Kidney epithelial cell (primary cell): ENCODE data around the gene OTUD7B. TPM values are rescaled to one million over a fixed set of nuclear protein-coding genes. Genes with fewer than 3 reads are reported as not detected.

Experiments
- DNase-seq: peaks from one replicate; pipeline ENCODE4 v3.0.0-alpha.2; 2010; ENCODE audit warnings: low read depth
- H3K27me3 ChIP-seq: 2 replicates; pipeline ENCODE4 v1.6.0; 2011; ENCODE audit warnings: low read length; ENCODE audit not compliant: control insufficient read depth, insufficient read depth
- H3K36me3 ChIP-seq: 2 replicates; pipeline ENCODE4 v1.5.1; 2011; ENCODE audit warnings: low read length; ENCODE audit not compliant: control insufficient read depth, insufficient read depth
- H3K4me3 ChIP-seq: 2 replicates; pipeline ENCODE4 v1.5.1; 2011; ENCODE audit warnings: low read depth, mild to moderate bottlenecking, control low read depth, low read length
- total RNA-seq: library from RNA; depleted of rRNA; stranded (reverse); fragments of >200 nt; gene quantifications from 2 replicates; pipeline ENCODE4 v1.2.3, GENCODE V29; 2015
- TF ChIP-seq, protein P1 (sequence below): IDR thresholded peaks from 2 replicates; pipeline ENCODE4 v1.5.1; 2011; ENCODE audit warnings: mild to moderate bottlenecking, moderate library complexity, low read length, control low read depth, inconsistent platforms; ENCODE audit not compliant: insufficient read depth, poor library complexity, severe bottlenecking

Gene OTUD7B
- total RNA-seq, 1 donor from 2014 or later: 14.7 TPM

GRCh38 chr1:150001415-150001814, 9.1 kb downstream of the OTUD7B start:
- H3K4me3 ChIP-seq: no peak overlapping the region
- H3K27me3 ChIP-seq: no peaks in the 10 kb centered on the region
- H3K36me3 ChIP-seq: no peaks in the 10 kb centered on the region
- TF ChIP-seq, protein P1, sequence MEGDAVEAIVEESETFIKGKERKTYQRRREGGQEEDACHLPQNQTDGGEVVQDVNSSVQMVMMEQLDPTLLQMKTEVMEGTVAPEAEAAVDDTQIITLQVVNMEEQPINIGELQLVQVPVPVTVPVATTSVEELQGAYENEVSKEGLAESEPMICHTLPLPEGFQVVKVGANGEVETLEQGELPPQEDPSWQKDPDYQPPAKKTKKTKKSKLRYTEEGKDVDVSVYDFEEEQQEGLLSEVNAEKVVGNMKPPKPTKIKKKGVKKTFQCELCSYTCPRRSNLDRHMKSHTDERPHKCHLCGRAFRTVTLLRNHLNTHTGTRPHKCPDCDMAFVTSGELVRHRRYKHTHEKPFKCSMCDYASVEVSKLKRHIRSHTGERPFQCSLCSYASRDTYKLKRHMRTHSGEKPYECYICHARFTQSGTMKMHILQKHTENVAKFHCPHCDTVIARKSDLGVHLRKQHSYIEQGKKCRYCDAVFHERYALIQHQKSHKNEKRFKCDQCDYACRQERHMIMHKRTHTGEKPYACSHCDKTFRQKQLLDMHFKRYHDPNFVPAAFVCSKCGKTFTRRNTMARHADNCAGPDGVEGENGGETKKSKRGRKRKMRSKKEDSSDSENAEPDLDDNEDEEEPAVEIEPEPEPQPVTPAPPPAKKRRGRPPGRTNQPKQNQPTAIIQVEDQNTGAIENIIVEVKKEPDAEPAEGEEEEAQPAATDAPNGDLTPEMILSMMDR: no peak
- DNase-seq: no peak

GRCh38 chr1:149997585-149998262, 12.8 kb downstream of the OTUD7B start:
- DNase-seq: no peak
- H3K27me3 ChIP-seq: no peaks in the 10 kb centered on the region
- H3K36me3 ChIP-seq: no peaks in the 10 kb centered on the region
- TF ChIP-seq, protein P1: no peak
- H3K4me3 ChIP-seq: no peak overlapping the region

- Histone ChIP-seq H3K4me3 (no peak overlapping the region), H3K36me3 (no peaks in the 10 kb centered on the region), H3K27me3 (no peaks in the 10 kb centered on the region)
- DNase-seq: peak; percentile 69
- TF ChIP-seq, protein P1: no peak
Measured at GRCh38 chr1:149995927-149996326, 14.6 kb downstream of the OTUD7B start.

- no peak for DNase-seq
- H3K4me3 ChIP-seq: no peak overlapping the region
- H3K36me3 ChIP-seq: no peaks in the 10 kb centered on the region
- no peaks in the 10 kb centered on the region for H3K27me3 ChIP-seq
- TF ChIP-seq, protein P1: no peak
Measured at GRCh38 chr1:149993764-149994163, 16.8 kb downstream of the OTUD7B start.

DNA sequence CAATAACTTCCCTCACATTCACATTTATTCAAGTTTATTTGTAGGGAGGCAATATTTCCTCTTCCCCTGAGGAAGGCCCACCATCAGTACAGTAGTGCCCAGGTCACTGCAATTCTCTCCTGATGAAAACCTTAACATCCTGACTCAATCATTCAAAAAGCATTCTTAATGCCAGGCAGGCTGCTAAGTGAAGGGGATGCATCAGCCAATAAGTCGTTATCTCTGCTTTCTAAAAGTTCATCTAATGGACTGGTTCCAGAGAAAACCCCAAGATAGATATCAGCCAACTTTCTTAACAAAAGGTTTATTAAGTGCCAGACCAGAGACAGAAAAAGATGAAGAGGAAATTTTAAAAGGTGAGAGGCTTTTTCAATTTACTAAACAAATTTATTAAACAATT, 17.3 kb downstream of the OTUD7B start:
- Histone ChIP-seq H3K27me3 (no peaks in the 10 kb centered on the region), H3K36me3 (no peaks in the 10 kb centered on the region), H3K4me3 (no peak overlapping the region)
- TF ChIP-seq, protein P1: no peak
- DNase-seq: no peak

- Histone ChIP-seq H3K36me3 (no peaks in the 10 kb centered on the region), H3K27me3 (no peaks in the 10 kb centered on the region), H3K4me3 (no peak overlapping the region)
- no peak for DNase-seq
- TF ChIP-seq, protein P1: no peak
Measured at GRCh38 chr1:149987297-149987595, 23.3 kb downstream of the OTUD7B start.
